DND-41 (cell line): ENCODE data around the gene FOXO6.

ENCODE experiments used
- ATAC-seq: fragments of 200-7000 bp; cut with Tn5 transposase; 3 replicates; pipeline ENCODE4 v1.9.1; 2021; ENCODE audit warnings: low read depth; ENCODE audit not compliant: insufficient read depth
- DNase-seq: peaks from one replicate; pipeline ENCODE4 v3.0.0-alpha.2; 2020
- H2AFZ ChIP-seq: 2 replicates; pipeline ENCODE4 v1.6.0; 2012; ENCODE audit warnings: low read depth, low read length
- H3K27ac ChIP-seq: 2 replicates; pipeline ENCODE4 v1.5.1; 2012; ENCODE audit warnings: low read length, inconsistent platforms
- H3K27me3 ChIP-seq: fragments of 200-600 bp; sonication (generic); 2 replicates; pipeline ENCODE4 v1.6.0; 2012; ENCODE audit warnings: low read length, mild to moderate bottlenecking, inconsistent platforms; ENCODE audit not compliant: insufficient read depth, poor library complexity
- H3K36me3 ChIP-seq: 2 replicates; pipeline ENCODE4 v1.5.1; 2012; ENCODE audit warnings: low read length, inconsistent platforms; ENCODE audit not compliant: insufficient read depth
- H3K4me1 ChIP-seq: 2 replicates; pipeline ENCODE4 v1.5.1; 2012; ENCODE audit warnings: mild to moderate bottlenecking, low read length; ENCODE audit not compliant: insufficient read depth
- H3K4me2 ChIP-seq: 2 replicates; pipeline ENCODE4 v1.6.0; 2012; ENCODE audit warnings: mild to moderate bottlenecking, moderate library complexity, low read length, inconsistent platforms; ENCODE audit not compliant: insufficient read depth
- H3K4me3 ChIP-seq, 2 experiments: fragments of 200-600 bp in 1 of 2; shearing (Covaris generic) in 1 of 2; 2 replicates each; pipeline ENCODE4 v1.5.1; 2012 to 2016; ENCODE audit warnings: inconsistent platforms in 2 of 2, low read length in 2 of 2, mild to moderate bottlenecking in 2 of 2, low read depth in 1 of 2, moderate library complexity in 1 of 2
- H3K79me2 ChIP-seq: 2 replicates; pipeline ENCODE4 v1.6.0; 2012; ENCODE audit warnings: low read length, inconsistent platforms; ENCODE audit not compliant: insufficient read depth
- H3K9ac ChIP-seq: 2 replicates; pipeline ENCODE4 v1.6.0; 2012; ENCODE audit warnings: low read depth, mild to moderate bottlenecking, inconsistent platforms, low read length, moderate library complexity
- H3K9me3 ChIP-seq: 2 replicates; pipeline ENCODE4 v1.5.1; 2012; ENCODE audit warnings: low read length, moderate library complexity, mild to moderate bottlenecking, inconsistent platforms; ENCODE audit not compliant: insufficient read depth, severe bottlenecking
- H4K20me1 ChIP-seq: 2 replicates; pipeline ENCODE4 v1.6.0; 2012; ENCODE audit warnings: low read length; ENCODE audit not compliant: insufficient read depth
- CTCF ChIP-seq: IDR thresholded peaks from 2 replicates; pipeline ENCODE4 v1.5.1; 2012; ENCODE audit warnings: borderline replicate concordance, low read length, moderate library complexity, mild to moderate bottlenecking; ENCODE audit not compliant: poor library complexity, severe bottlenecking; ENCODE audit errors: extremely low read depth
- EZH2 ChIP-seq: IDR thresholded peaks from 3 replicates; pipeline ENCODE4 v1.6.1; 2012; ENCODE audit warnings: borderline replicate concordance, low read depth, mild to moderate bottlenecking, moderate library complexity, low read length, inconsistent platforms; ENCODE audit not compliant: severe bottlenecking

The FOXO6 gene

GRCh38 chr1:41427122-41427913, 66.1 kb downstream of the FOXO6 start:
- no peaks in the 10 kb centered on the region for H3K36me3 ChIP-seq
- no peak overlapping the region for H3K9ac ChIP-seq
- no peaks in the 10 kb centered on the region for H3K4me1 ChIP-seq
- ATAC-seq = no peak
- H3K27me3 ChIP-seq = no peaks in the 10 kb centered on the region
- no peak for DNase-seq
- TF ChIP-seq EZH2 (no peak), CTCF (no peak)
- no peak overlapping the region for H3K4me3 ChIP-seq
- H3K4me2 ChIP-seq = no peak overlapping the region
- no peaks in the 10 kb centered on the region for H3K79me2 ChIP-seq
- H3K27ac ChIP-seq = no peak overlapping the region
- H3K9me3 ChIP-seq = no peaks in the 10 kb centered on the region
- H2AFZ ChIP-seq = no peak overlapping the region
- H4K20me1 ChIP-seq = no peaks in the 10 kb centered on the region; the same call in none of the 2 replicates

- no peak overlapping the region for H3K27ac ChIP-seq
- H3K4me1 ChIP-seq = no peaks in the 10 kb centered on the region
- H3K79me2 ChIP-seq = no peaks in the 10 kb centered on the region
- no peaks in the 10 kb centered on the region for H3K36me3 ChIP-seq
- H2AFZ ChIP-seq = no peak overlapping the region
- H4K20me1 ChIP-seq = peaks cover 8% of the 10 kb centered on the region
- H3K4me2 ChIP-seq = no peak overlapping the region
- H3K4me3 ChIP-seq = no peak overlapping the region
- no peaks in the 10 kb centered on the region for H3K9me3 ChIP-seq
- ATAC-seq = no peak
- peaks cover 3% of the 10 kb centered on the region for H3K27me3 ChIP-seq
- no peak for DNase-seq
- TF ChIP-seq CTCF (no peak), EZH2 (no peak)
- no peak overlapping the region for H3K9ac ChIP-seq
Observed at GRCh38 chr1:41427916-41428737, 66.9 kb downstream of the FOXO6 start.

- TF ChIP-seq EZH2 (no peak), CTCF (no peak)
- no peaks in the 10 kb centered on the region for H3K36me3 ChIP-seq
- H3K27me3 ChIP-seq = peaks cover 10% of the 10 kb centered on the region
- H3K4me1 ChIP-seq = no peaks in the 10 kb centered on the region
- H2AFZ ChIP-seq = no peak overlapping the region
- H3K9me3 ChIP-seq = no peaks in the 10 kb centered on the region
- H3K9ac ChIP-seq = no peak overlapping the region
- DNase-seq (no peak), ATAC-seq (no peak)
- no peak overlapping the region for H3K4me3 ChIP-seq
- H4K20me1 ChIP-seq = peaks cover 9% of the 10 kb centered on the region
- H3K4me2 ChIP-seq = no peak overlapping the region
- H3K27ac ChIP-seq = no peak overlapping the region
- H3K79me2 ChIP-seq = no peaks in the 10 kb centered on the region
Observed at GRCh38 chr1:41428738-41429640, 67.8 kb downstream of the FOXO6 start.
